H4 (cell line): Measurements from ENCODE around the gene CNTN4. TPM values are rescaled to one million over a fixed set of nuclear protein-coding genes. Genes with fewer than 3 reads are reported as not detected.

ENCODE experiments used
- DNase-seq: peaks from one replicate; pipeline ENCODE4 v3.0.0-alpha.2; 2015; ENCODE audit warnings: low spot score
- total RNA-seq: library from RNA; depleted of rRNA; stranded (reverse); fragments of >200 nt; shearing (Covaris generic); gene quantifications from 2 replicates; pipeline ENCODE4 v1.2.3, GENCODE V29; 2014

Gene CNTN4
- total RNA-seq, 1 experiment from 2014 or later, result 2.3 TPM

- DNase-seq, result no peak
Observed at GRCh38 chr3:2680236-2680635, 581.6 kb downstream of the CNTN4 start.

GRCh38 chr3:2684046-2684445 lies 585.4 kb downstream of the CNTN4 start:
- DNase-seq, result no peak

- DNase-seq, result no peak
Observed at GRCh38 chr3:2686816-2687502, 588.3 kb downstream of the CNTN4 start.

GRCh38 chr3:2697589-2697988 lies 598.9 kb downstream of the CNTN4 start:
- DNase-seq, result no peak

GRCh38 chr3:2701471-2701870 lies 602.8 kb downstream of the CNTN4 start:
- no peak for DNase-seq

- no peak for DNase-seq
Observed at GRCh38 chr3:2706144-2706835, 607.6 kb downstream of the CNTN4 start.

GRCh38 chr3:2706836-2707210 lies 608.2 kb downstream of the CNTN4 start:
- no peak for DNase-seq

- DNase-seq, result no peak
Observed at GRCh38 chr3:2711081-2711480, 612.4 kb downstream of the CNTN4 start.

- DNase-seq, result no peak
Observed at GRCh38 chr3:2713923-2714322, 615.3 kb downstream of the CNTN4 start.

- DNase-seq, result no peak
Observed at GRCh38 chr3:2714834-2715233, 616.2 kb downstream of the CNTN4 start.

GRCh38 chr3:2727101-2727500 lies 628.4 kb downstream of the CNTN4 start:
- DNase-seq, result no peak

- DNase-seq, result no peak
Observed at GRCh38 chr3:2727610-2728318, 629.1 kb downstream of the CNTN4 start.

GRCh38 chr3:2731843-2732242 lies 633.2 kb downstream of the CNTN4 start:
- no peak for DNase-seq

GRCh38 chr3:2735392-2735894 lies 636.8 kb downstream of the CNTN4 start:
- DNase-seq, result no peak

GRCh38 chr3:2741516-2741915 lies 642.9 kb downstream of the CNTN4 start:
- no peak for DNase-seq

GRCh38 chr3:2765002-2765579 lies 666.4 kb downstream of the CNTN4 start:
- peak; percentile 49 for DNase-seq

- DNase-seq, result peak; percentile 68
Observed at GRCh38 chr3:2770451-2770850, 671.8 kb downstream of the CNTN4 start.

- DNase-seq, result no peak
Observed at GRCh38 chr3:2771193-2771592, 672.5 kb downstream of the CNTN4 start.

GRCh38 chr3:2771741-2772140 lies 673.1 kb downstream of the CNTN4 start:
- no peak for DNase-seq

GRCh38 chr3:2772803-2773202 lies 674.1 kb downstream of the CNTN4 start:
- no peak for DNase-seq

- DNase-seq, result no peak
Observed at GRCh38 chr3:2774481-2775249, 676.0 kb downstream of the CNTN4 start.

GRCh38 chr3:2783261-2783660 lies 684.6 kb downstream of the CNTN4 start:
- DNase-seq, result peak; percentile 28
